HCT116 (cell line): Measurements from ENCODE around the gene YBEY. TPM values are rescaled to one million over a fixed set of nuclear protein-coding genes. Genes with fewer than 3 reads are reported as not detected.

ENCODE experiments used
- ATAC-seq: fragments of 200-7000 bp; cut with Tn5 transposase; 2 replicates; pipeline ENCODE4 v1.9.1; 2020; ENCODE audit warnings: mild to moderate bottlenecking, moderate library complexity
- Bru-seq: library from RNA; stranded (reverse); fragments of 400-500 nt; gene quantifications from one replicate; lab custom pipeline; 2021; lab: Mats Ljungman, UMichigan
- BruChase-seq, 2 experiments: library from RNA; stranded (reverse); fragments of 400-500 nt; gene quantifications; one replicate each; lab custom pipeline; 2021; lab: Mats Ljungman, UMichigan
- BruUV-seq: library from RNA; stranded (reverse); fragments of 400-500 nt; replicated peaks from 2 replicates; lab custom pipeline; 2021; lab: Mats Ljungman, UMichigan
- CTCF ChIA-PET: fragments of 300-600 bp; sonication (Branson Sonifier 250); formaldehyde crosslinking; loops from one replicate; lab custom pipeline; 2021; ENCODE audit warnings: antibody characterized with exemption; lab: Charles Lee
- POLR2A ChIA-PET: fragments of 300-600, 350-600 bp; sonication (Branson Sonifier 250); formaldehyde crosslinking; loops from one replicate; lab custom pipeline; 2021; ENCODE audit warnings: antibody characterized with exemption; lab: Charles Lee
- RAD21 ChIA-PET, 2 experiments: fragments of 300-600 bp; sonication (Branson Sonifier 250); formaldehyde crosslinking; loops; one replicate each; lab custom pipeline; 2023; ENCODE audit warnings: low total read pairs in 2 of 2; ENCODE audit not compliant: uncharacterized antibody in 2 of 2, unreplicated experiment in 2 of 2, low non-redundant PET in 1 of 2; lab: Charles Lee
- DNase-seq: peaks from one replicate; pipeline ENCODE4 v3.0.0-alpha.2; 2010; ENCODE audit warnings: low read depth, low spot score
- H2AFZ ChIP-seq: fragments of 200-600 bp; shearing (Covaris generic), sonication (generic); 2 replicates; pipeline ENCODE4 v1.6.1; 2017; ENCODE audit warnings: low read depth, mixed run types, mixed read lengths, antibody characterized with exemption, low read length; ENCODE audit not compliant: poor library complexity, severe bottlenecking
- H3K27ac ChIP-seq: 2 replicates; pipeline ENCODE4 v1.5.1; 2012; ENCODE audit warnings: low read depth, low read length
- H3K27me3 ChIP-seq: fragments of 200-600 bp; sonication (generic); 2 replicates; pipeline ENCODE4 v1.6.1; 2016; ENCODE audit warnings: mixed run types, low read length, mixed read lengths; ENCODE audit not compliant: insufficient read depth
- H3K36me3 ChIP-seq, 2 experiments: fragments of 200-500 bp in 1 of 2; fragments of 200-600 bp in 1 of 2; sonication (Bioruptor generic) in 1 of 2; sonication (generic) in 1 of 2; 2 replicates each; pipeline versions ENCODE4 v1.5.1 to v1.6.1; 2014 to 2016; ENCODE audit warnings: low read length in 2 of 2, inconsistent platforms in 1 of 2, mixed read lengths in 1 of 2, mixed run types in 1 of 2; ENCODE audit not compliant: insufficient read depth in 2 of 2, control insufficient read depth in 1 of 2
- H3K4me1 ChIP-seq, 2 experiments: fragments of 200-600 bp in 1 of 2; sonication (generic) in 1 of 2; 2 replicates each; pipeline versions ENCODE4 v1.5.1 to v1.6.1; 2012 to 2017; ENCODE audit warnings: low read length in 2 of 2, inconsistent platforms in 1 of 2, mild to moderate bottlenecking in 1 of 2, mixed read lengths in 1 of 2, mixed run types in 1 of 2, moderate library complexity in 1 of 2; ENCODE audit not compliant: insufficient read depth in 2 of 2, control insufficient read depth in 1 of 2
- H3K4me2 ChIP-seq: fragments of 200-600 bp; sonication (generic); 2 replicates; pipeline ENCODE4 v1.6.1; 2017; ENCODE audit warnings: mixed run types, low read length, mixed read lengths
- H3K4me3 ChIP-seq, 2 experiments: fragments of 200-600 bp in 1 of 2; sonication (generic) in 1 of 2; replicated peaks in 1 of 2; 2 replicates each; pipeline ENCODE4 v1.5.1; 2011 to 2016; ENCODE audit warnings: low read length in 2 of 2, control low read depth in 1 of 2, low read depth in 1 of 2, mild to moderate bottlenecking in 1 of 2, mixed read lengths in 1 of 2, mixed run types in 1 of 2
- H3K79me2 ChIP-seq: fragments of 200-600 bp; sonication (generic); 2 replicates; pipeline ENCODE4 v1.6.1; 2017; ENCODE audit warnings: mild to moderate bottlenecking, mixed run types, low read length, moderate library complexity, mixed read lengths; ENCODE audit not compliant: insufficient read depth
- H3K9ac ChIP-seq: fragments of 200-600 bp; sonication (generic); 2 replicates; pipeline ENCODE4 v1.6.1; 2016; ENCODE audit warnings: low read length, mixed read lengths
- H3K9me2 ChIP-seq: fragments of 200-600 bp; sonication (generic), shearing (Covaris generic); 2 replicates; pipeline ENCODE4 v1.6.1; 2017; ENCODE audit warnings: mixed run types, mild to moderate bottlenecking, moderate library complexity; ENCODE audit not compliant: insufficient read depth
- H3K9me3 ChIP-seq, 2 experiments: fragments of 200-500 bp in 1 of 2; fragments of 200-600 bp in 1 of 2; sonication (Bioruptor generic) in 1 of 2; sonication (generic) in 1 of 2; 2 replicates each; pipeline ENCODE4 v1.6.1; 2014 to 2017; ENCODE audit warnings: low read length in 2 of 2, mixed read lengths in 2 of 2, inconsistent platforms in 1 of 2, low read depth in 1 of 2, mild to moderate bottlenecking in 1 of 2, mixed run types in 1 of 2, moderate library complexity in 1 of 2; ENCODE audit not compliant: control insufficient read depth in 1 of 2, insufficient read depth in 1 of 2
- H4K20me1 ChIP-seq: fragments of 200-600 bp; sonication (generic), shearing (Covaris generic); 2 replicates; pipeline ENCODE4 v1.6.1; 2017; ENCODE audit warnings: mixed run types, mild to moderate bottlenecking, moderate library complexity; ENCODE audit not compliant: insufficient read depth
- CBX3 ChIP-seq: IDR thresholded peaks from 2 replicates; pipeline ENCODE4 v1.6.1; 2012; ENCODE audit warnings: low read depth
- EGR1 ChIP-seq: IDR thresholded peaks from 2 replicates; pipeline ENCODE4 v1.6.1; 2012; ENCODE audit warnings: low read depth
- ELF1 ChIP-seq: IDR thresholded peaks from 2 replicates; pipeline ENCODE4 v1.6.1; 2012; ENCODE audit warnings: low read depth, borderline replicate concordance
- POLR2AphosphoS5 ChIP-seq: IDR thresholded peaks from 2 replicates; pipeline ENCODE4 v1.6.1; 2011; ENCODE audit warnings: mild to moderate bottlenecking, low read depth, low read length, moderate library complexity
- RAD21 ChIP-seq: IDR thresholded peaks from 2 replicates; pipeline ENCODE4 v1.6.1; 2012; ENCODE audit warnings: low read depth, mild to moderate bottlenecking
- SIN3A ChIP-seq: IDR thresholded peaks from 2 replicates; pipeline ENCODE4 v1.6.1; 2012; ENCODE audit warnings: low read depth
- SP1 ChIP-seq: IDR thresholded peaks from 2 replicates; pipeline ENCODE4 v1.6.1; 2012; ENCODE audit warnings: low read depth
- SRF ChIP-seq: IDR thresholded peaks from 2 replicates; pipeline ENCODE4 v1.6.1; 2012; ENCODE audit warnings: low read depth
- TCF7L2 ChIP-seq: IDR thresholded peaks from 2 replicates; pipeline ENCODE4 v1.7.0; 2011; ENCODE audit warnings: borderline replicate concordance, inconsistent platforms; ENCODE audit not compliant: insufficient read depth, insufficient read length; ENCODE audit errors: extremely low read depth
- ZFX ChIP-seq: fragments of 450-650 bp; IDR thresholded peaks from 2 replicates; pipeline ENCODE4 v1.6.1; 2017
- intact Hi-C: fragments of 100-400 bp; cut with micrococcal nuclease; formaldehyde crosslinking; loops from 2 replicates; pipeline ENCODE4 v1.10.0; 2022
- long read RNA-seq: library from polyadenylated mRNA; unstranded; transcript quantifications from one replicate; pipeline ENCODE4 v2.0.0, GENCODE V29; 2021; ENCODE audit not compliant: unreplicated experiment
- polyA plus RNA-seq: library from polyadenylated mRNA; unstranded; fragments of >200 nt; gene quantifications from 2 replicates; pipeline ENCODE4 v1.2.1, GENCODE V29; 2012; ENCODE audit warnings: missing spikeins
- total RNA-seq: library from RNA; stranded (reverse); gene quantifications from one replicate; pipeline ENCODE4 v1.2.1, GENCODE V29; 2021; ENCODE audit not compliant: unreplicated experiment
- TF ChIP-seq, protein P1 (sequence below): IDR thresholded peaks from 2 replicates; pipeline ENCODE4 v1.6.1; 2011; ENCODE audit warnings: mild to moderate bottlenecking, low read length, moderate library complexity; ENCODE audit not compliant: insufficient replicate concordance; ENCODE audit errors: extremely low read depth
- TF ChIP-seq, protein P2 (sequence below): IDR thresholded peaks from 2 replicates; pipeline ENCODE4 v1.6.1; 2012
- TF ChIP-seq, protein P3 (sequence below): IDR thresholded peaks from 2 replicates; pipeline ENCODE4 v1.6.1; 2012
- TF ChIP-seq, protein P4 (sequence below), 3 experiments: fragments of 200-600 bp in 1 of 3; sonication (generic) in 1 of 3; IDR thresholded peaks in 2 of 3; conservative IDR thresholded peaks in 1 of 3; 2 replicates each; pipeline ENCODE4 v1.5.1; 2012 to 2017; ENCODE audit warnings: low read depth in 2 of 3, low read length in 2 of 3, antibody characterized with exemption in 1 of 3, borderline replicate concordance in 1 of 3, control low read depth in 1 of 3, mild to moderate bottlenecking in 1 of 3, mixed read lengths in 1 of 3, mixed run types in 1 of 3, moderate library complexity in 1 of 3; ENCODE audit not compliant: insufficient read depth in 1 of 3

YBEY gene, protein sequence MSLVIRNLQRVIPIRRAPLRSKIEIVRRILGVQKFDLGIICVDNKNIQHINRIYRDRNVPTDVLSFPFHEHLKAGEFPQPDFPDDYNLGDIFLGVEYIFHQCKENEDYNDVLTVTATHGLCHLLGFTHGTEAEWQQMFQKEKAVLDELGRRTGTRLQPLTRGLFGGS
- total RNA-seq = 31.5 TPM
- polyA plus RNA-seq = 22.1 and 28.9 TPM in 2 replicates
- Bru-seq, nascent RNA = percentile 62 among the genes with signal in this experiment
- percentile 75 among the genes with signal in this experiment for BruChase-seq, experiment 1, labeled RNA remaining after a 6-hour chase
- percentile 72 among the genes with signal in this experiment for BruChase-seq, experiment 2, labeled RNA remaining after a 2-hour chase
- long read RNA-seq, transcript YBEY-206 (5 exons, 744 nt) = major isoform, 6 of 39 reads
- long read RNA-seq, transcript YBEY-201 (5 exons, 1,019 nt) = minor isoform, 5 of 39 reads
- long read RNA-seq, partial matches to known transcripts = 14 of 39 reads
- long read RNA-seq, other reads (novel, unspliced or antisense) = 12 of 39 reads

GRCh38 chr21:46285761-46286647 is at the start of gene YBEY:
Gene YBEY (plus strand): TSS chr21:46286342. CDS start chr21:46286914, 572 bp downstream.
- peak within 1 kb of the TSS; percentile 94 for H3K9ac ChIP-seq
- H3K36me3 ChIP-seq = peaks cover 25% of the 10 kb centered on the region in 2 experiments; a peak in 3 of 4 replicates
- peak within 1 kb of the TSS; percentile 96 for H3K4me2 ChIP-seq
- peak; percentile 81 for DNase-seq
- no peaks in the 10 kb centered on the region for H4K20me1 ChIP-seq
- no peaks in the 10 kb centered on the region for H3K27me3 ChIP-seq
- peak; percentile 95 for ATAC-seq
- H2AFZ ChIP-seq = peak within 1 kb of the TSS; percentile 64
- intact Hi-C loops = loop anchor here (2.0 to 10.0 kb wide), 2 partner anchors 37 to 141 kb away; partner anchors contain the start of gene C21orf58
- no peaks in the 10 kb centered on the region for H3K9me3 ChIP-seq
- ChIA-PET CTCF (interaction anchor here (1.3 kb wide), 1 partner anchor 312 kb away, joined by 3 read pairs; no protein-coding TSS in a partner anchor), POLR2A (interaction anchor here (0.6 kb wide), 1 partner anchor 8 kb away, joined by 4 read pairs; no protein-coding TSS in a partner anchor), RAD21 (interaction anchor here in 1 of 2 experiments (0.5 kb wide), 1 partner anchor 305 kb away, joined by 3 read pairs; no protein-coding TSS in a partner anchor)
- TF ChIP-seq, protein P1, sequence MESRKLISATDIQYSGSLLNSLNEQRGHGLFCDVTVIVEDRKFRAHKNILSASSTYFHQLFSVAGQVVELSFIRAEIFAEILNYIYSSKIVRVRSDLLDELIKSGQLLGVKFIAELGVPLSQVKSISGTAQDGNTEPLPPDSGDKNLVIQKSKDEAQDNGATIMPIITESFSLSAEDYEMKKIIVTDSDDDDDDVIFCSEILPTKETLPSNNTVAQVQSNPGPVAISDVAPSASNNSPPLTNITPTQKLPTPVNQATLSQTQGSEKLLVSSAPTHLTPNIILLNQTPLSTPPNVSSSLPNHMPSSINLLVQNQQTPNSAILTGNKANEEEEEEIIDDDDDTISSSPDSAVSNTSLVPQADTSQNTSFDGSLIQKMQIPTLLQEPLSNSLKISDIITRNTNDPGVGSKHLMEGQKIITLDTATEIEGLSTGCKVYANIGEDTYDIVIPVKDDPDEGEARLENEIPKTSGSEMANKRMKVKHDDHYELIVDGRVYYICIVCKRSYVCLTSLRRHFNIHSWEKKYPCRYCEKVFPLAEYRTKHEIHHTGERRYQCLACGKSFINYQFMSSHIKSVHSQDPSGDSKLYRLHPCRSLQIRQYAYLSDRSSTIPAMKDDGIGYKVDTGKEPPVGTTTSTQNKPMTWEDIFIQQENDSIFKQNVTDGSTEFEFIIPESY = peak; percentile 87
- TF ChIP-seq SIN3A = peak; percentile 79
- TF ChIP-seq SRF = peak; percentile 27; the same call in 1 of the 2 replicates
- no peak for TF ChIP-seq EGR1
- TF ChIP-seq, protein P2, sequence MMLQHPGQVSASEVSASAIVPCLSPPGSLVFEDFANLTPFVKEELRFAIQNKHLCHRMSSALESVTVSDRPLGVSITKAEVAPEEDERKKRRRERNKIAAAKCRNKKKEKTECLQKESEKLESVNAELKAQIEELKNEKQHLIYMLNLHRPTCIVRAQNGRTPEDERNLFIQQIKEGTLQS = no peak
- peak; percentile 26 for TF ChIP-seq RAD21
- peak; percentile 45; the same call in 1 of the 2 replicates for TF ChIP-seq CBX3
- TF ChIP-seq POLR2AphosphoS5 = peak; percentile 91
- peak; percentile 54; the same call in 1 of the 2 replicates for TF ChIP-seq SP1
- TF ChIP-seq, protein P3, sequence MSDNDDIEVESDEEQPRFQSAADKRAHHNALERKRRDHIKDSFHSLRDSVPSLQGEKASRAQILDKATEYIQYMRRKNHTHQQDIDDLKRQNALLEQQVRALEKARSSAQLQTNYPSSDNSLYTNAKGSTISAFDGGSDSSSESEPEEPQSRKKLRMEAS = peak; percentile 72
- peak; percentile 82 for TF ChIP-seq ELF1
- TF ChIP-seq, protein P4, sequence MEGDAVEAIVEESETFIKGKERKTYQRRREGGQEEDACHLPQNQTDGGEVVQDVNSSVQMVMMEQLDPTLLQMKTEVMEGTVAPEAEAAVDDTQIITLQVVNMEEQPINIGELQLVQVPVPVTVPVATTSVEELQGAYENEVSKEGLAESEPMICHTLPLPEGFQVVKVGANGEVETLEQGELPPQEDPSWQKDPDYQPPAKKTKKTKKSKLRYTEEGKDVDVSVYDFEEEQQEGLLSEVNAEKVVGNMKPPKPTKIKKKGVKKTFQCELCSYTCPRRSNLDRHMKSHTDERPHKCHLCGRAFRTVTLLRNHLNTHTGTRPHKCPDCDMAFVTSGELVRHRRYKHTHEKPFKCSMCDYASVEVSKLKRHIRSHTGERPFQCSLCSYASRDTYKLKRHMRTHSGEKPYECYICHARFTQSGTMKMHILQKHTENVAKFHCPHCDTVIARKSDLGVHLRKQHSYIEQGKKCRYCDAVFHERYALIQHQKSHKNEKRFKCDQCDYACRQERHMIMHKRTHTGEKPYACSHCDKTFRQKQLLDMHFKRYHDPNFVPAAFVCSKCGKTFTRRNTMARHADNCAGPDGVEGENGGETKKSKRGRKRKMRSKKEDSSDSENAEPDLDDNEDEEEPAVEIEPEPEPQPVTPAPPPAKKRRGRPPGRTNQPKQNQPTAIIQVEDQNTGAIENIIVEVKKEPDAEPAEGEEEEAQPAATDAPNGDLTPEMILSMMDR (IDR thresholded peaks at IDR 0.05 in 2 of 3, conservative IDR thresholded peaks at IDR 0.05 in 1 of 3; ENCODE audit: borderline replicate concordance in 1 of 3, insufficient read depth in 1 of 3, low read depth in 2 of 3, low read length in 2 of 3) = peak in 2 of 3 experiments; percentile 24 to 34; a peak in 2 of 6 replicates
- peak; percentile 99 for TF ChIP-seq ZFX
- TF ChIP-seq TCF7L2 = no peak
- peak within 1 kb of the TSS; percentile 95 for H3K27ac ChIP-seq
- no TSS peak for BruUV-seq
- H3K4me3 ChIP-seq = peak within 1 kb of the TSS; percentile 72 to 100
- peaks cover 11 to 17% of the 10 kb centered on the region in 2 experiments for H3K4me1 ChIP-seq
- peaks cover 59% of the 10 kb centered on the region for H3K79me2 ChIP-seq
- H3K9me2 ChIP-seq = no peaks in the 10 kb centered on the region
